ENCODE data around the gene KCNK16.

The KCNK16 gene

GRCh38 chr6:39281312-39281980 lies 41.1 kb downstream of the KCNK16 start:
- no peak for DNase-seq

DNA sequence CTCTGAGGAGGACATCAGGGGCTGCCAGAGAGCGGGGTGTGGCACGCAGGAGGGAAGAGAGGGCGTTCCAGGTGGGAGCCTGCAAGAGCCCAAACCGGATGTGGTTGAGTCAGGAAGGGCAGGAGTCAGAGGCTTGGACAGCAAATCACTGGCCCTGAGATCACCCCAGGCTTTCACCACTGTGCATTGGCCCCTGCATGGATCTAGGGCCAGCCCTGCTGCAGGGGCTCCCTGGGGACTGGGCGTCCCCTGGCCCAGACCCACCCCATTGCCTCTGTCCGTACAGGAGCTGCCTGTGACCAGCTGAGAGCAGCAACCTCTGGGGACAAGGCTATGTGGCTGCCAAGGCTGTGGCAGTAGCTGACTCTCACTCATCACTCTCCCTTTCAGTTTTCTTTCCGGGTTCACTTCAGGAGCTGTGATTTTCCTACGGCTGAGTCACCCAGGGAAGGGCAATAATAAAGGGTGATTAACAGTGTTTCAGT lies 42.2 kb downstream of the KCNK16 start:
- DNase-seq = no peak

GRCh38 chr6:39279539-39279938 lies 43.0 kb downstream of the KCNK16 start:
- DNase-seq = no peak

DNA sequence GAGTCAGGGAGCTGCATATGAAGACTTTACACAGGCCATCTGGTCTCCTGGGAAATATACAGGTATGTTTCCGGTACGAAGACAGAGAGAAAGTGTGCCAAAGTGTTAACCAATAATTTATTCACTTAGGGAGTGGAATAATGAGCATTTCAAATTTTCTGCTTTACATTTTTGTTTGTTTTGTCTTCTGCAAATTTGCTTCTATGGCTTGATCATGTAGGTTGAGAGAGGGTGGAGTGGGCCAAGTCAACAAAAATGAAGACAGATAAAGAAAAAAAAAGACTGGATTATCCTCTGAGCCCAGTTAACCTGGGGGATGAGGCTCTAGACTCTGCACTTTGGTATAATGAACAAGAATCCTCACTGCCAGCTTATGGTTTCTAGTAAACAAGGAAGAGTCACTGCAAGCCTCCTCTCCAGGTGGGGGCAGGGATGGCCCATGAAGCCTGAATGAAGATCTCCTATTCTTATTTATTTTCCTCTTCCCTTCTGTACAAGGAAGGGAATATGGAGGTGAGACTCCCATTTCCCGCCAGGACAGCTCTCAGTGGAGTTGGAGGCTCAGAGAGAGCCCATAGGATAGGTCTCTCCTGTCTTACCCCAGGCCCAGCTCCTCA lies 46.0 kb downstream of the KCNK16 start:
- DNase-seq = no peak

GRCh38 chr6:39274903-39275302 lies 47.6 kb downstream of the KCNK16 start:
- DNase-seq = no peak

DNA sequence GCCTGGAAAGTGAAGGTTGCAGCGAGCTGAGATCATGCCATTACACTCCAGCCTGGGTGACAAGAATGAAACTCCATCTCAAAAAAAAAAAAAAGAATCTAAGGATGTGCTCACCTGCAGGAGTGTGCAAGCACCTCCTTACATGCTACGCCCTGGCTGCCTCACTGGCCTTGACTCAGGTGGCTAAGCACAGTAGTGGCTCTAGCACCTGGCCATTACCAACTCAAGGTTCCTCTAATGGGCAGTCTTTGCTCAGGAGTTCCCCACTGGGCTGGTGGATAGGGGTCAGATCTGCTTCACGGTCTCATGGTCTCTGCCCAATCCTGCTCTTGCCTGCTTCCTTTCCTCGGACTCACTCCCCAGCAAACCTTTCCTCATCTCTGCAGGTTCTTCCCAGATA lies 48.0 kb downstream of the KCNK16 start:
- DNase-seq = no peak

DNA sequence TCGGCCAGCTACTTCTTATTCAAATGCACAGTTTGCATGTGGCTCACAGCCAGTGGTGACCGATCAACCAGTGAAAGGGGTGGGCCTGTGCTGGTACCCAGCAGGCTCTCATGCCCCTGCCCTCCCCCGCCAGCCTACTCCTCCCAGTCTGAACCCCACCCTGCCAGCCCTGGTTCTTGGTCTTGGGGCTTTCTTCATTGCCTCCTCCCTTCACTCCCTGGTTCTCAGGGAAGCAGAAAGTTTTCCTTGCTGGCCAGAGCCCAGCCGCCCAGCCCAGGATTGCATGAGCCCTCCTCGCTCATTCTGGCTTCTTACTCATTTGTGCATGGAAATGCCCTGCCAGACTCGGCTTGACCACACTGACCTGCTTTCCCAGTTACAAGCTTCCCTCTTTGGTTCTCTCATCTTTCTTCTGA lies 49.1 kb downstream of the KCNK16 start:
- DNase-seq = peak in 1 of 56 donors; percentile 3

DNA sequence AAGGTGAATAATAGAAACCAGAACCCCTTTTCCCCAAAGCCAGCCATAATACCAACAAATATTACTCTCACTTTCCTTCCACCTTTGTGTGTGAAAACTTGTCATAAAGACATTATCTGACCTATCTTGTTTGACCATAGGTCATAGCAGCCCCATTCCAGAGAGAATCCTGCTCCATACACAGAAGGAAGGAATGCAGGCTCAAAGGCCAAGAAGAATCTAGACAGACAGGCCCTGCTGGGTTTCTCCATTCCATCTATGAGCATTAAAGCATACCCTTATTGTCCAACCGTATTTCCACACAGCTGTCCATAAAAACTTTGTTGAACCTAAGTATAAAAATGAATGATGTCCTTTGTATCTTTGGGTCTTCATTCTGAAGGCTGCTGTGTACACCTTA lies 52.5 kb downstream of the KCNK16 start:
- DNase-seq = no peak

DNA sequence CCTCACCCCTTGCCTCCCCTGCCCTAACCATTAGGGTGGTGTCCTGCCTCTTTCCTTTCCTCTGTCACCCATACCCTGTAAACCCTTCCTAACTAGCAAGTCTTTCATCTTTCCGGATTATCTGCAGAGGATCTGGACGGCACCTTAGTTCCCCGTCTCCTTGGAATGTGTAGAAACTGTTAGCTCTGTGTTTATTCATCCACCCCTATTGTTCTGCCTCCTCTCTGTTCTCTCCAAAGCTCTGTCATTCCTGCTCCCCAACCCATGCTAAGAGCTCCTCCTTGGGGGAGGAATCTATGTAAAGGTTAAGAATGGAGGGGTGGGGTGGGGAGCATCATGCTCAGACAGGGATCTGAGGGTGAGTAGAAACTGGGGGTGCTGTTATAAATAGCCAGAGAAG lies 53.8 kb downstream of the KCNK16 start:
- DNase-seq = no peak

- DNase-seq = no peak
These were observed 54.3 kb downstream of the KCNK16 start for GRCh38 chr6:39268171-39268570.

GRCh38 chr6:39266782-39267355 lies 55.6 kb downstream of the KCNK16 start:
- DNase-seq = no peak

DNA sequence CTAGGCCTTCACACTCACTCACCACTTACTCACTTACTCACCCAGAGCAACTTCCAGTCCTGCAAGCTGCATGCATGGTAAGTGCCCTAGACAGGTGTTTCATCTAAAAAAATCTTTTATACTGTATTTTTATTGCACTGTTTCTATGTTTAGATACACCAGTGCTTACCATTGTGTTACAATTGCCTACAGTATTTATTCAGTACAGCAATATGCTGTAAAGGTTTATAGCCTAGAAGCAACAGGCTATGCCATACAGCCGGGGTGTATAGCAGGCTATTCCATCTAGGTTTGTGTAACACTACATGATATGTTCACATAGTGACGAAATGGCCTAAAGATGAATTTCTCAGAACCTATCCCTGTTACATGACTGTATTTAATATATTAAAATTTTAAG lies 56.1 kb downstream of the KCNK16 start:
- no peak for DNase-seq

Measured in nucleus accumbens (tissue), 56 donors.